MCF 10A (cell line): ENCODE data around the gene RHBG. TPM values are rescaled to one million over a fixed set of nuclear protein-coding genes. Genes with fewer than 3 reads are reported as not detected.

Experiments
- BruUV-seq: library from RNA; stranded (reverse); fragments of 400-500 nt; replicated peaks from 2 replicates; lab custom pipeline; 2021; lab: Mats Ljungman, UMichigan
- CTCF ChIA-PET: fragments of 300-600 bp; sonication (Branson Sonifier 250); formaldehyde crosslinking; extraction: SDS; loops from one replicate; lab custom pipeline; 2021; ENCODE audit warnings: antibody characterized with exemption, inconsistent platforms; lab: Yijun Ruan, JAX
- POLR2A ChIA-PET: fragments of 300-600, 350-650 bp; sonication (Branson Sonifier 250); formaldehyde crosslinking; extraction: SDS; loops from one replicate; lab custom pipeline; 2020; ENCODE audit warnings: antibody characterized with exemption, inconsistent platforms; lab: Yijun Ruan, JAX
- DNase-seq: peaks from one replicate; pipeline ENCODE4 v3.0.0-alpha.2; 2018; ENCODE audit not compliant: unreplicated experiment
- H3K27ac Mint-ChIP-seq: one replicate; pipeline ENCODE4 v1.8.0; 2022; ENCODE audit warnings: mild to moderate bottlenecking, low read depth, mixed read lengths; ENCODE audit not compliant: unreplicated experiment
- H3K27me3 Mint-ChIP-seq: one replicate; pipeline ENCODE4 v1.8.0; 2022; ENCODE audit warnings: mixed read lengths; ENCODE audit not compliant: insufficient read depth, unreplicated experiment
- H3K36me3 Mint-ChIP-seq: one replicate; pipeline ENCODE4 v1.8.0; 2022; ENCODE audit warnings: mild to moderate bottlenecking, moderate library complexity, mixed read lengths; ENCODE audit not compliant: insufficient read depth, unreplicated experiment
- H3K4me1 Mint-ChIP-seq: one replicate; pipeline ENCODE4 v1.8.0; 2022; ENCODE audit warnings: mixed read lengths; ENCODE audit not compliant: insufficient read depth, unreplicated experiment
- H3K4me3 Mint-ChIP-seq: one replicate; pipeline ENCODE4 v1.8.0; 2022; ENCODE audit warnings: mild to moderate bottlenecking, moderate library complexity, mixed read lengths; ENCODE audit not compliant: unreplicated experiment
- H3K9me3 Mint-ChIP-seq: one replicate; pipeline ENCODE4 v1.8.0; 2022; ENCODE audit warnings: mixed read lengths; ENCODE audit not compliant: unreplicated experiment
- CTCF ChIP-seq: fragments of 200-600 bp; IDR thresholded peaks from one replicate; pipeline ENCODE4 v1.8.0; 2022; ENCODE audit warnings: antibody characterized with exemption, mild to moderate bottlenecking; ENCODE audit not compliant: unreplicated experiment
- intact Hi-C: fragments of 100-400 bp; cut with micrococcal nuclease; formaldehyde crosslinking; loops from 2 replicates; pipeline ENCODE4 v1.14.1; 2022
- total RNA-seq: library from RNA; stranded (reverse); gene quantifications from 2 replicates; pipeline ENCODE4 v1.2.3, GENCODE V29; 2022

RHBG gene
- total RNA-seq, 1 experiment from 2014 or later, result not detected

- BruUV-seq, result no TSS peak
- Mint-ChIP-seq H3K4me3 (no peak overlapping the region), H3K9me3 (no peaks in the 10 kb centered on the region), H3K36me3 (peaks cover 6% of the 10 kb centered on the region), H3K4me1 (peaks cover 7% of the 10 kb centered on the region), H3K27me3 (peaks cover 52% of the 10 kb centered on the region), H3K27ac (no peak overlapping the region)
- TF ChIP-seq CTCF, result peak; percentile 98
- POLR2A ChIA-PET, result interaction anchor here (0.6 kb wide), 1 partner anchor 90 kb away, joined by 3 read pairs; no protein-coding TSS in a partner anchor
- DNase-seq, result peak; percentile 85
- intact Hi-C loops, result loop anchor here (1.0 kb wide), 1 partner anchor 88 kb away; no protein-coding TSS in a partner anchor
- CTCF ChIA-PET, result interaction anchor here (0.6 to 5.7 kb wide), 23 partner anchors 9 to 270 kb away, joined by 3 to 52 read pairs (median 5); no protein-coding TSS in a partner anchor
Observed at GRCh38 chr1:156356875-156357534, 12.0 kb upstream of the RHBG start.

- Mint-ChIP-seq H3K27me3 (peaks cover 52% of the 10 kb centered on the region), H3K27ac (no peak overlapping the region), H3K9me3 (no peaks in the 10 kb centered on the region), H3K4me1 (peaks cover 7% of the 10 kb centered on the region), H3K4me3 (no peak overlapping the region), H3K36me3 (peaks cover 6% of the 10 kb centered on the region)
- DNase-seq, result no peak
- intact Hi-C loops, result loop anchor here (1.0 kb wide), 1 partner anchor 87 kb away; no protein-coding TSS in a partner anchor
- no TSS peak for BruUV-seq
- CTCF ChIA-PET, result interaction anchor here (0.7 to 10.3 kb wide), 19 partner anchors 9 to 269 kb away, joined by 3 to 121 read pairs (median 4); partner anchors contain the start of gene RHBG
- TF ChIP-seq CTCF, result no peak
- POLR2A ChIA-PET, result no interaction called here
Observed at GRCh38 chr1:156357977-156358376, 11.0 kb upstream of the RHBG start.

GRCh38 chr1:156358641-156359040, 10.4 kb upstream of the RHBG start:
- intact Hi-C loops, result no loop called here
- Mint-ChIP-seq H3K4me1 (peaks cover 7% of the 10 kb centered on the region), H3K27me3 (peaks cover 52% of the 10 kb centered on the region), H3K9me3 (no peaks in the 10 kb centered on the region), H3K36me3 (peaks cover 6% of the 10 kb centered on the region), H3K4me3 (no peak overlapping the region), H3K27ac (no peak overlapping the region)
- no peak for DNase-seq
- TF ChIP-seq CTCF, result no peak
- POLR2A ChIA-PET, result interaction anchor here (0.7 to 1.3 kb wide), 3 partner anchors 12 to 103 kb away, joined by 3 to 6 read pairs (median 5); partner anchors contain the start of genes CCT3 and TSACC
- BruUV-seq, result no TSS peak
- CTCF ChIA-PET, result interaction anchor here (0.5 to 10.3 kb wide), 29 partner anchors 8 to 934 kb away, joined by 3 to 121 read pairs (median 4); partner anchors contain the start of gene RHBG

- no peak for DNase-seq
- no peak for TF ChIP-seq CTCF
- POLR2A ChIA-PET, result interaction anchor here (0.6 to 1.3 kb wide), 4 partner anchors 11 to 213 kb away, joined by 3 to 6 read pairs (median 4); partner anchors contain the start of genes CCT3, IQGAP3 and TSACC
- Mint-ChIP-seq H3K4me3 (no peak overlapping the region), H3K36me3 (peaks cover 6% of the 10 kb centered on the region), H3K9me3 (no peaks in the 10 kb centered on the region), H3K27me3 (peaks cover 56% of the 10 kb centered on the region), H3K4me1 (peaks cover 7% of the 10 kb centered on the region), H3K27ac (no peak overlapping the region)
- CTCF ChIA-PET, result interaction anchor here (0.5 to 10.3 kb wide), 23 partner anchors 9 to 934 kb away, joined by 3 to 121 read pairs (median 4); partner anchors contain the start of gene RHBG
- no TSS peak for BruUV-seq
- intact Hi-C loops, result no loop called here
Observed at GRCh38 chr1:156359249-156359648, 9.8 kb upstream of the RHBG start.
